ENCODE measurements around the gene REP15. TPM values are rescaled to one million over a fixed set of nuclear protein-coding genes. Genes with fewer than 3 reads are reported as not detected.
"Not testable (repeated sequence)": the region's sequence is repeated elsewhere in the genome, so short reads cannot be mapped to it uniquely, and the experiment has no call there.

REP15 gene
- total RNA-seq, 4 donors from 2014 or later: 1.2 to 2.5 (median 1.3) TPM

- Histone ChIP-seq H3K9me3 (no peaks in the 10 kb centered on the region), H3K27me3 (no peaks in the 10 kb centered on the region), H3K27ac (replicated peaks in 1 of 4) (no peak overlapping the region), H3K4me3 (no peak overlapping the region), H3K36me3 (peaks cover 8 to 58% (median 35%) of the 10 kb centered on the region in 4 donors), H3K4me1 (peaks cover 4 to 24% (median 21%) of the 10 kb centered on the region in 4 donors)
- intact Hi-C loops (cut with DNase I): loop anchor here (5.0 kb wide), 1 partner anchor 39 kb away; the partner anchor contains the start of genes KLHL42 and MANSC4
- TF ChIP-seq POLR2AphosphoS5 (IDR thresholded peaks at IDR 0.05) (no peak), EP300 (IDR thresholded peaks at IDR 0.05) (no peak), POLR2A (IDR thresholded peaks at IDR 0.05; ENCODE audit: low read depth) (no peak)
- TF ChIP-seq, protein P1, sequence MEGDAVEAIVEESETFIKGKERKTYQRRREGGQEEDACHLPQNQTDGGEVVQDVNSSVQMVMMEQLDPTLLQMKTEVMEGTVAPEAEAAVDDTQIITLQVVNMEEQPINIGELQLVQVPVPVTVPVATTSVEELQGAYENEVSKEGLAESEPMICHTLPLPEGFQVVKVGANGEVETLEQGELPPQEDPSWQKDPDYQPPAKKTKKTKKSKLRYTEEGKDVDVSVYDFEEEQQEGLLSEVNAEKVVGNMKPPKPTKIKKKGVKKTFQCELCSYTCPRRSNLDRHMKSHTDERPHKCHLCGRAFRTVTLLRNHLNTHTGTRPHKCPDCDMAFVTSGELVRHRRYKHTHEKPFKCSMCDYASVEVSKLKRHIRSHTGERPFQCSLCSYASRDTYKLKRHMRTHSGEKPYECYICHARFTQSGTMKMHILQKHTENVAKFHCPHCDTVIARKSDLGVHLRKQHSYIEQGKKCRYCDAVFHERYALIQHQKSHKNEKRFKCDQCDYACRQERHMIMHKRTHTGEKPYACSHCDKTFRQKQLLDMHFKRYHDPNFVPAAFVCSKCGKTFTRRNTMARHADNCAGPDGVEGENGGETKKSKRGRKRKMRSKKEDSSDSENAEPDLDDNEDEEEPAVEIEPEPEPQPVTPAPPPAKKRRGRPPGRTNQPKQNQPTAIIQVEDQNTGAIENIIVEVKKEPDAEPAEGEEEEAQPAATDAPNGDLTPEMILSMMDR (IDR thresholded peaks at IDR 0.05): no peak
- 94% methylated on average over 5 of the region's 5 CpGs for WGBS
- no peak for DNase-seq (ENCODE audit: extremely low spot score)
Measured at GRCh38 chr12:27743601-27744000, 47.4 kb downstream of the REP15 start.

DNA sequence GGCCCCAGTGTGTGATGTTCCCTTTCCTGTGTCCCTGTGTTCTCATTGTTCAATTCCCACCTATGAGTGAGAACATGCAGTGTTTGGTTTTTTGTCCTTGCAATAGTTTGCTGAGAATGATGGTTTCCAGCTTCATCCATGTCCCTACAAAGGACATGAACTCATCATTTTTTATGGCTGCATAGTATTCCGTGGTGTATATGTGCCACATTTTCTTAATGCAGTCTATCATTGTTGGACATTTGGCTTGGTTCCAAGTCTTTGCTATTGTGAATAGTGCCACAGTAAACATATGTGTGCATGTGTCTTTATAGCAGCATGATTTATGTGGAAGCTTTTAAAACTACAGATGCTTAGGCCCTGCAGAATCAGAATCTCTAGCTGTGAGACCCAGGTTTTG, 49.5 kb downstream of the REP15 start:
- 92% methylated on average over 1 of the region's 1 CpG for WGBS
- H3K27ac ChIP-seq (replicated peaks in 1 of 4); DNase-seq (ENCODE audit: extremely low spot score); H3K9me3 ChIP-seq; intact Hi-C loops (cut with DNase I); H3K4me3 ChIP-seq; H3K27me3 ChIP-seq: not testable (repeated sequence)
- peaks cover 5 to 37% (median 18%) of the 10 kb centered on the region in 4 donors for H3K36me3 ChIP-seq
- peaks cover 4 to 27% (median 23%) of the 10 kb centered on the region in 4 donors for H3K4me1 ChIP-seq

Other genes with a start within 250 kb of the REP15 start
- gene SMCO2, start 249.7 kb upstream of the REP15 start, total RNA-seq: not detected
- gene PPFIBP1, start 172.2 kb upstream of the REP15 start, total RNA-seq: 10 to 100 TPM; 53.2 to 79.0 (median 66.5) TPM
- 10 to 100 TPM; 34.5 to 39.5 (median 37.6) TPM for gene MRPS35, start 14.4 kb downstream of the REP15 start, total RNA-seq
- 100 to 1,000 TPM in 2 of 4 donors, 10 to 100 TPM in 2; 66.1 to 134 (median 91.0) TPM for gene KLHL42, start 83.8 kb downstream of the REP15 start, total RNA-seq
- under 1 TPM in 1 of 4 donors, not detected in 3; 0.39 TPM for gene MANSC4, start 83.8 kb downstream of the REP15 start, total RNA-seq